H1 (cell line): ENCODE measurements around the gene CTAGE1. TPM values are rescaled to one million over a fixed set of nuclear protein-coding genes. Genes with fewer than 3 reads are reported as not detected.

Experiments used
- CTCF ChIA-PET: fragments of 300-600 bp; sonication (Branson Sonifier 250); formaldehyde crosslinking; loops from one replicate; lab custom pipeline; 2021; ENCODE audit not compliant: partially characterized antibody; lab: Charles Lee
- POLR2A ChIA-PET: fragments of 300-600 bp; sonication (Branson Sonifier 250); formaldehyde crosslinking; loops from one replicate; lab custom pipeline; 2021; ENCODE audit warnings: inconsistent platforms; ENCODE audit not compliant: partially characterized antibody; lab: Charles Lee
- DNase-seq, 2 experiments: peaks; one replicate each; pipeline versions ENCODE4 v3.0.0 to v3.0.0-alpha.2; 2010 to 2022; ENCODE audit warnings: low spot score in 2 of 2, low read depth in 1 of 2, mixed read lengths in 1 of 2
- FAIRE-seq: peaks from 2 replicates; lab custom pipeline; 2011; peaks lifted over from hg19 to GRCh38; lab: Jason Lieb, UNC
- H2AFZ ChIP-seq: 2 replicates; pipeline ENCODE4 v1.8.1; 2012; ENCODE audit warnings: low read length, inconsistent platforms
- H2AK5ac ChIP-seq: 2 replicates; pipeline ENCODE4 v1.6.1; 2013; ENCODE audit warnings: low read depth, low read length
- H2BK120ac ChIP-seq: replicated peaks from 2 replicates; pipeline ENCODE3; 2013; ENCODE audit warnings: low read depth, low read length, inconsistent platforms
- H2BK12ac ChIP-seq: 2 replicates; pipeline ENCODE4 v1.6.1; 2013; ENCODE audit warnings: low read depth, low read length
- H2BK15ac ChIP-seq: 2 replicates; pipeline ENCODE4 v1.6.1; 2013; ENCODE audit warnings: low read length
- H2BK20ac ChIP-seq: 2 replicates; pipeline ENCODE4 v1.6.1; 2013; ENCODE audit warnings: low read length
- H2BK5ac ChIP-seq: 2 replicates; pipeline ENCODE4 v1.6.1; 2013; ENCODE audit warnings: low read depth, low read length
- H3K14ac ChIP-seq: 2 replicates; pipeline ENCODE4 v1.6.1; 2013; ENCODE audit warnings: inconsistent platforms; ENCODE audit not compliant: insufficient read length
- H3K18ac ChIP-seq: 2 replicates; pipeline ENCODE4 v1.6.1; 2013; ENCODE audit warnings: low read length; ENCODE audit errors: extremely low read depth
- H3K23ac ChIP-seq: 2 replicates; pipeline ENCODE4 v1.6.1; 2013; ENCODE audit warnings: inconsistent platforms; ENCODE audit not compliant: insufficient read length
- H3K23me2 ChIP-seq: 2 replicates; pipeline ENCODE4 v1.6.1; 2013; ENCODE audit warnings: low read depth, low read length
- H3K27ac ChIP-seq: 2 replicates; pipeline ENCODE4 v1.6.1; 2011; ENCODE audit warnings: low read depth, low read length, inconsistent platforms
- H3K27me3 ChIP-seq, 4 experiments: replicated peaks in 1 of 4; 1 replicate in 1 of 4; 2 replicates in 3 of 4; pipeline versions ENCODE4 v1.6.1 to v1.8.1; 2011 to 2013; ENCODE audit warnings: low read length in 3 of 4, mild to moderate bottlenecking in 3 of 4, inconsistent platforms in 2 of 4, mixed read lengths in 2 of 4, moderate library complexity in 1 of 4; ENCODE audit not compliant: control insufficient read depth in 3 of 4, insufficient read depth in 3 of 4; ENCODE audit errors: extremely low read depth in 1 of 4
- H3K36me3 ChIP-seq, 4 experiments: 2 replicates each; pipeline versions ENCODE4 v1.6.1 to v1.8.1; 2011 to 2013; ENCODE audit warnings: mild to moderate bottlenecking in 4 of 4, low read length in 3 of 4, moderate library complexity in 2 of 4, control low read depth in 1 of 4, inconsistent platforms in 1 of 4; ENCODE audit not compliant: insufficient read depth in 4 of 4, control insufficient read depth in 2 of 4
- H3K4ac ChIP-seq: replicated peaks from 2 replicates; pipeline ENCODE3; 2013; ENCODE audit warnings: low read length, low read depth, mixed read lengths, inconsistent platforms; ENCODE audit not compliant: insufficient read length
- H3K4me1 ChIP-seq, 4 experiments: replicated peaks in 1 of 4; 1 replicate in 1 of 4; 2 replicates in 3 of 4; pipeline versions ENCODE4 v1.6.1 to v1.8.1; 2011 to 2013; ENCODE audit warnings: low read length in 3 of 4, inconsistent platforms in 2 of 4, mixed read lengths in 1 of 4; ENCODE audit not compliant: insufficient read depth in 4 of 4, control insufficient read depth in 3 of 4
- H3K4me2 ChIP-seq, 2 experiments: 2 replicates each; pipeline versions ENCODE4 v1.6.1 to v1.8.1; 2011 to 2013; ENCODE audit warnings: low read depth in 2 of 2, low read length in 2 of 2, control low read depth in 1 of 2, inconsistent platforms in 1 of 2, mild to moderate bottlenecking in 1 of 2; ENCODE audit not compliant: insufficient read depth in 1 of 2
- H3K4me3 ChIP-seq, 4 experiments: fragments of 200-600, 300-600 bp in 1 of 4; sonication (generic), shearing (Covaris generic), sonication (Bioruptor Twin) in 1 of 4; 2 replicates each; pipeline versions ENCODE4 v1.5.1 to v1.8.1; 2011 to 2016; ENCODE audit warnings: low read length in 4 of 4, low read depth in 3 of 4, control low read depth in 2 of 4, inconsistent platforms in 2 of 4, mild to moderate bottlenecking in 2 of 4, mixed read lengths in 1 of 4, moderate library complexity in 1 of 4; ENCODE audit not compliant: insufficient read depth in 2 of 4; ENCODE audit errors: extremely low read depth in 1 of 4
- H3K56ac ChIP-seq: replicated peaks from 2 replicates; pipeline ENCODE3; 2013; ENCODE audit warnings: low read depth, mild to moderate bottlenecking, mixed read lengths, low read length, inconsistent platforms; ENCODE audit not compliant: insufficient read length
- H3K79me1 ChIP-seq: 2 replicates; pipeline ENCODE4 v1.6.1; 2013; ENCODE audit warnings: low read depth, low read length, control low read depth
- H3K79me2 ChIP-seq, 2 experiments: 2 replicates each; pipeline versions ENCODE4 v1.6.1 to v1.8.1; 2012 to 2013; ENCODE audit warnings: low read length in 2 of 2, mild to moderate bottlenecking in 2 of 2, inconsistent platforms in 1 of 2; ENCODE audit not compliant: insufficient read depth in 2 of 2, control insufficient read depth in 1 of 2
- H3K9ac ChIP-seq, 4 experiments: replicated peaks in 1 of 4; 1 replicate in 1 of 4; 2 replicates in 3 of 4; pipeline versions ENCODE4 v1.6.1 to v1.8.1; 2011 to 2013; ENCODE audit warnings: low read depth in 3 of 4, low read length in 3 of 4, control low read depth in 2 of 4, mild to moderate bottlenecking in 2 of 4, moderate library complexity in 2 of 4, inconsistent platforms in 1 of 4; ENCODE audit errors: extremely low read depth in 1 of 4
- H3K9me3 ChIP-seq, 2 experiments: 2 replicates each; pipeline versions ENCODE4 v1.6.1 to v1.8.1; 2012 to 2013; ENCODE audit warnings: mild to moderate bottlenecking in 2 of 2, moderate library complexity in 2 of 2, control low read depth in 1 of 2, inconsistent platforms in 1 of 2, low read depth in 1 of 2, low read length in 1 of 2, mixed read lengths in 1 of 2; ENCODE audit not compliant: insufficient read depth in 2 of 2
- H4K20me1 ChIP-seq, 2 experiments: replicated peaks in 1 of 2; 2 replicates each; pipeline versions ENCODE3 to v1.8.1; 2011 to 2013; ENCODE audit warnings: inconsistent platforms in 2 of 2, low read length in 2 of 2, mild to moderate bottlenecking in 1 of 2; ENCODE audit not compliant: insufficient read depth in 2 of 2, control insufficient read depth in 1 of 2
- H4K5ac ChIP-seq: 2 replicates; pipeline ENCODE4 v1.6.1; 2013; ENCODE audit warnings: low read length, low read depth, mixed read lengths, inconsistent platforms; ENCODE audit not compliant: insufficient read length
- H4K8ac ChIP-seq: 2 replicates; pipeline ENCODE4 v1.8.0; 2013; ENCODE audit warnings: mild to moderate bottlenecking, moderate library complexity, low read length, inconsistent platforms; ENCODE audit not compliant: insufficient read depth; ENCODE audit errors: extremely low read depth
- H4K91ac ChIP-seq: replicated peaks from 2 replicates; pipeline ENCODE3; 2013; ENCODE audit warnings: low read length, mixed read lengths, inconsistent platforms; ENCODE audit not compliant: insufficient read length
- CHD1 ChIP-seq: IDR thresholded peaks from 2 replicates; pipeline ENCODE4 v1.6.1; 2012; ENCODE audit warnings: low read depth, low read length, improper control_type of control experiment
- CTCF ChIP-seq, 3 experiments: IDR thresholded peaks; 1 replicate in 2 of 3; 2 replicates in 1 of 3; pipeline versions ENCODE4 v1.5.1 to v1.6.1; 2011; ENCODE audit warnings: low read length in 3 of 3, mild to moderate bottlenecking in 3 of 3, inconsistent platforms in 2 of 3, low read depth in 1 of 3, moderate library complexity in 1 of 3; ENCODE audit not compliant: insufficient read depth in 1 of 3; ENCODE audit errors: control extremely low read depth in 1 of 3
- GABPA ChIP-seq: IDR thresholded peaks from 2 replicates; pipeline ENCODE4 v1.6.1; 2011; ENCODE audit warnings: mild to moderate bottlenecking, low read length, moderate library complexity, borderline replicate concordance; ENCODE audit not compliant: insufficient read depth
- GTF2F1 ChIP-seq: IDR thresholded peaks from 2 replicates; pipeline ENCODE4 v1.6.1; 2012; ENCODE audit warnings: low read depth, low read length, improper control_type of control experiment, borderline replicate concordance
- HDAC2 ChIP-seq, 2 experiments: fragments of 300-600 bp in 1 of 2; sonication (generic) in 1 of 2; IDR thresholded peaks; 2 replicates each; pipeline ENCODE4 v1.6.1; 2011 to 2012; ENCODE audit warnings: low read depth in 2 of 2, low read length in 2 of 2, mild to moderate bottlenecking in 2 of 2, moderate library complexity in 2 of 2, borderline replicate concordance in 1 of 2, inconsistent platforms in 1 of 2
- HDAC6 ChIP-seq: IDR thresholded peaks from one replicate; pipeline ENCODE4 v1.7.1; 2012; ENCODE audit warnings: low read depth, mild to moderate bottlenecking, inconsistent platforms, low read length, moderate library complexity
- NANOG ChIP-seq: IDR thresholded peaks from 2 replicates; pipeline ENCODE4 v1.6.1; 2011; ENCODE audit warnings: low read length, low read depth, mild to moderate bottlenecking, inconsistent platforms; ENCODE audit not compliant: insufficient read depth, poor library complexity, severe bottlenecking
- RXRA ChIP-seq: IDR thresholded peaks from 2 replicates; pipeline ENCODE4 v1.6.1; 2011; ENCODE audit warnings: low read depth, mild to moderate bottlenecking, low read length, moderate library complexity; ENCODE audit not compliant: insufficient read depth
- SIRT6 ChIP-seq: IDR thresholded peaks from one replicate; pipeline ENCODE4 v1.7.1; 2012; ENCODE audit warnings: low read length, inconsistent platforms
- SRF ChIP-seq: IDR thresholded peaks from 2 replicates; pipeline ENCODE4 v1.6.1; 2011; ENCODE audit warnings: mild to moderate bottlenecking, low read depth, low read length, moderate library complexity
- WGBS, 2 experiments: shearing (Covaris generic) in 1 of 2; methylation state at CpG; one replicate each; pipeline versions ENCODE4 v1.1.6 to v1.1.7; 2013 to 2015; ENCODE audit warnings: low lambda C conversion rate in 2 of 2, mixed read lengths in 2 of 2, inconsistent platforms in 1 of 2, low coverage in 1 of 2, missing lambda C conversion rate in 1 of 2; ENCODE audit not compliant: insufficient replicate concordance in 2 of 2, insufficient coverage in 1 of 2, insufficient read length in 1 of 2; ENCODE audit errors: extremely low coverage in 1 of 2, missing lambda C conversion rate in 1 of 2; 5-methylcytosine and 5-hydroxymethylcytosine counted together
- polyA plus RNA-seq, 7 experiments: library from polyadenylated mRNA; depleted of rRNA in 3 of 7; stranded (reverse) in 5 of 7; unstranded in 2 of 7; fragments of >200 nt in 5 of 7; fragments of 200-250 nt in 2 of 7; gene quantifications; 1 replicate in 5 of 7; 2 replicates in 1 of 7; 4 replicates in 1 of 7; pipeline versions ENCODE4 v1.2.1 to v1.2.3, GENCODE V29; 2011 to 2013; ENCODE audit warnings: missing spikeins in 2 of 7, mixed read lengths in 2 of 7
- total RNA-seq: library from RNA; stranded (reverse); fragmentation: NEBNext Ultra II Directional; extraction: Animal tissue kit (Norgen Biotek cat#: 25700); gene quantifications from 2 replicates; pipeline ENCODE4 v1.2.1, GENCODE V29; 2021
- TF ChIP-seq, protein P1 (sequence below): IDR thresholded peaks from 2 replicates; pipeline ENCODE4 v1.6.1; 2012; ENCODE audit warnings: inconsistent platforms

Gene CTAGE1
- total and polyA plus RNA-seq, 2 of the 8 experiments (the other 6 are each of a cell fraction or from before 2014, with no cell fraction given): not detected

DNA sequence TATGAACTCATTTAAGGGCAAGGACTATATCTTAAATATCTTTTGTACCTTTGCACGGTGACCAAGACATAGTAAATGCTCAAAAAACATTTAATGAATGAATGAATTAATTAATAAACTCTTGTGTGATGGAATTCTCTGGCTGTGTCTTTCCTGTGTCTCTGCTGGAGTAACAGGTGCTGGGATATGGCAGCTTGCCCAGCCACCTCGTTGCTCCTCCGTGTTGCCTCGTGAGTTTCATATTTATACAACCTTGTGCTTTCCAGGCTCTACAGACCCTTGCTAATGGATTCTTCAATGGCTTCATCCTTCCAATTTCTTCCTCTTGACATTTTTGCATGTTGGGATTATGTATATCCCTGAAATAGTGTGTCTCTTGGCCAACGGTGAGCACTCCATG lies 30.4 kb downstream of the CTAGE1 start:
- no peak overlapping the region for H2BK120ac ChIP-seq
- no peaks in the 10 kb centered on the region for H3K4me1 ChIP-seq
- H2BK15ac ChIP-seq: no peak overlapping the region
- no peak overlapping the region for H4K91ac ChIP-seq
- CTCF ChIA-PET: interaction anchor here (1.8 kb wide), 1 partner anchor 9 kb away, joined by 7 read pairs; no protein-coding TSS in a partner anchor
- H2BK20ac ChIP-seq: no peak overlapping the region
- H2AK5ac ChIP-seq: no peak overlapping the region
- no peak overlapping the region for H2BK5ac ChIP-seq
- H3K9me3 ChIP-seq: no peaks in the 10 kb centered on the region
- H3K79me2 ChIP-seq: no peaks in the 10 kb centered on the region
- no peak overlapping the region for H3K9ac ChIP-seq
- H4K8ac ChIP-seq: no peak overlapping the region
- no peak overlapping the region for H2AFZ ChIP-seq
- no peak for DNase-seq
- H3K79me1 ChIP-seq: no peaks in the 10 kb centered on the region
- H3K4me2 ChIP-seq: no peak overlapping the region
- H2BK12ac ChIP-seq: no peak overlapping the region
- POLR2A ChIA-PET: no interaction called here
- H3K4ac ChIP-seq: no peak overlapping the region
- no peaks in the 10 kb centered on the region for H3K27me3 ChIP-seq
- no peak overlapping the region for H3K56ac ChIP-seq
- no peak for FAIRE-seq
- H3K23ac ChIP-seq: no peak overlapping the region
- H3K14ac ChIP-seq: no peak overlapping the region
- H3K27ac ChIP-seq: no peak overlapping the region
- H4K5ac ChIP-seq: no peak overlapping the region
- no peaks in the 10 kb centered on the region for H3K23me2 ChIP-seq
- H3K36me3 ChIP-seq: no peaks in the 10 kb centered on the region
- no peaks in the 10 kb centered on the region for H4K20me1 ChIP-seq
- no peak overlapping the region for H3K4me3 ChIP-seq
- H3K18ac ChIP-seq: no peak overlapping the region
- WGBS, 2 experiments: 91% methylated on average over 5 of the region's 5 CpGs; no CpG with 5 or more reads in 1 of the 2 experiments
- TF ChIP-seq, protein P1, sequence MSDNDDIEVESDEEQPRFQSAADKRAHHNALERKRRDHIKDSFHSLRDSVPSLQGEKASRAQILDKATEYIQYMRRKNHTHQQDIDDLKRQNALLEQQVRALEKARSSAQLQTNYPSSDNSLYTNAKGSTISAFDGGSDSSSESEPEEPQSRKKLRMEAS: no peak
- TF ChIP-seq CTCF (IDR thresholded peaks at IDR 0.05; ENCODE audit: control extremely low read depth in 1 of 3, insufficient read depth in 1 of 3, low read depth in 1 of 3, low read length in 3 of 3): no peak
- TF ChIP-seq RXRA: no peak
- no peak for TF ChIP-seq GABPA
- TF ChIP-seq GTF2F1: no peak
- no peak for TF ChIP-seq SRF
- TF ChIP-seq SIRT6: no peak
- no peak for TF ChIP-seq HDAC6
- no peak for TF ChIP-seq NANOG
- no peak for TF ChIP-seq HDAC2 (IDR thresholded peaks at IDR 0.05; ENCODE audit: borderline replicate concordance in 1 of 2, low read depth in 2 of 2, low read length in 2 of 2)
- TF ChIP-seq CHD1: no peak
